Activated CD4-positive, alpha-beta T cell treated with anti-CD3 and anti-CD28 coated beads, Interleukin-10, Interleukin-2, amounts not matched to agents 100 ng/mL and 50 ng/mL, durations not matched to agents 16 hours and 8 hours (primary cell): ENCODE measurements around the gene ADAMTS4.
A peak's percentile ranks its signal among the peaks of the same experiment; 100 is the strongest.

Source experiments
- DNase-seq: peaks from one replicate; pipeline ENCODE4 v3.0.0-alpha.2; 2020

The ADAMTS4 gene

DNA sequence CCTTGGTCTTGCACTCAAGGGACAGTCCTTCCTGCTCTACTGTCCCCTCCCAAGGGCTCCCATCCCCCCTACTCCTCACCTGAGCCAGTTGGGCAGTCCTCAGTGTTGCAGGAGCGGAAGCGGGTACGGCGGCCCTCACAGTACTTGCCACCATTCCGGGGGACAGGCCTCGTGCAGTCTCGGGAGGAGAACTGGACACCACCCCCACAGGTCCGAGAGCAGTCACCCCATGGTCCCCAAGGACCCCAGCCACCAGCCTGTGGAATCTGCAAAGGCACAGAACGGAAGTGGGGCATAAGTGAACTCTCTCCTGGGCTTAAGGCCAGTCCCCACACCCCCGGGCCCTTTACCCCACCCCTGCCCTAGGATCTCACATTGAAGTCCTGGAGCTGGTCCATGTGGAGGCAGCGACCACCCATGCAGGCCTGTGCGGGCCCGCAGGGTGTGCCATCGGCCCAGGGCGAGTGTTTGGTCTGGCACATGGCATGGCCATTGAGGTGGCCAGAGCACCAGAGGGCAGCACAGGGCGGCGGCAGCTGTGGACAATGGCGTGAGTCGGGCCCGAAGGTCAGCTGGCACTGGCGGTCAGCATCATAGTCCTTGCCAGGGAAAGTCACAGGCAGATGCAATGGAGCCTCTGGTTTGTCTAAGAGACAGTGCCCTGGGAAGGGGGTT lies 5.2 kb downstream of the ADAMTS4 start:
- no peak for DNase-seq

GRCh38 chr1:161192476-161193465 lies 6.1 kb downstream of the ADAMTS4 start:
- peak; percentile 81 for DNase-seq

- no peak for DNase-seq
Observed at GRCh38 chr1:161191971-161192370, 6.9 kb downstream of the ADAMTS4 start.

DNA sequence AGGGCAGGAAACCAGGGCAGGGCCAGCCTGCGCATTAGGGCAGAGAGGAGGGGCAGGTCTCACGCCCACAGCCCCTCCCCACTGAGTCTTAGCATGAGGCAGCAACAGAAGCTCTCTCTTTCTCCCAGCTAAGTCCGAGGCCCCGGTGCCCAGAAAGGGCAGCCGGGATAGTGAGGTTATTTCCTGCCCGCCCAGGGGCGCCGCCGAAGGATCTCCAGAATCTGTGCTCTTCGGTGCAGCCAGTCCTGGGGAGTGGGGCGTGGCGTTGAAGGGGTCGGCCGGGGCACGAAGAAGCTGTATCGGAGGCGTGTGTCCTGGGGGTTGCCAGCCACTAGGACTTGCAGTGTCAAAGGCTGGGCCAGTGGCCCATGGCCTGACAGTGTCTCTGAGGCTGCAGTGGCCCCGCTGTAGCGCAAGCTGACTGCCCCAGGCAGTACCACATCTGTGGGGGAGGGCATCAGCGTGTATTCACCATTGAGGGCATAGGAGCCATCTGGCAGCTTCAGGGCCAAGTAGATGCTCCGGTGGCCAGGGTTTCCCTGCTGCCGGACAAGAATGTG lies 7.8 kb downstream of the ADAMTS4 start:
- no peak for DNase-seq

DNA sequence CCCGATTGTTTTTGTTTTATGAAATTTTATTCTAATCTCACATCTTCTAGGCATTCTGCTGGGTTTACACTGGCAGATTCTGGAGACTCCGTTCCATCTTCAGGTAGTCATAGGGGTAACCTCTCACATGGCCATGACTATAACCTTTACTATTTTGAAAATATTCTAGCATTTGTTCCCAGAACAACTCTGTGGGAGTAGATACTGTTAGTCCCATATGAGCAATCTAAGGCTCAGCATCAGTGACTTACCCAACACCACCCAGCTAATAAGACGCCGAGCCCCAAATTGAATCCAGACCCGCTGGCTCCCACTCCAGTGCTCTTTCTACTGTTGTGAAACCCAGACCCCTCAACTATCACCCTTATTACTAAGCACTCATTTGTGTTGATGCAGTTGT lies 9.8 kb downstream of the ADAMTS4 start:
- no peak for DNase-seq

DNA sequence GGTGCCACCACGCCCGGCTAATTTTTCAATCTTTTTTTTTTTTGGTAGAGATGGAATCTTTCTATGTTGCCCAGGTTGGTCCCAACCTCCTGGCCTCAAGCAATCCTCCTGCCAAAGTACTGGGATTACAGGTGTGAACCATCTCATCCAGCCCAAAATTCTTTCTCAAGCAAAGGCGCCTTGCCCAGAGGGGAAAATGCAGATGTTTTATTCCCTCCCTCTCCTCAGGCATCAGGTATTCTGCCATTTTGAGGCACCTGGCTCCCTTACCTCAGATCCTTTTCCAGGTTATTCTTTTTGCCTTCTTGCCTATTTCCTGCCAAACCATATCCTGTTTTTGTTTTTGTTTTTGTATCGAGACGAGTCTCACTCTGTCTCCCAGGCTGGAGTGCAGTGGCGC lies 10.5 kb downstream of the ADAMTS4 start:
- DNase-seq, result no peak

GRCh38 chr1:161187311-161187710 lies 11.5 kb downstream of the ADAMTS4 start:
- DNase-seq, result no peak

DNA sequence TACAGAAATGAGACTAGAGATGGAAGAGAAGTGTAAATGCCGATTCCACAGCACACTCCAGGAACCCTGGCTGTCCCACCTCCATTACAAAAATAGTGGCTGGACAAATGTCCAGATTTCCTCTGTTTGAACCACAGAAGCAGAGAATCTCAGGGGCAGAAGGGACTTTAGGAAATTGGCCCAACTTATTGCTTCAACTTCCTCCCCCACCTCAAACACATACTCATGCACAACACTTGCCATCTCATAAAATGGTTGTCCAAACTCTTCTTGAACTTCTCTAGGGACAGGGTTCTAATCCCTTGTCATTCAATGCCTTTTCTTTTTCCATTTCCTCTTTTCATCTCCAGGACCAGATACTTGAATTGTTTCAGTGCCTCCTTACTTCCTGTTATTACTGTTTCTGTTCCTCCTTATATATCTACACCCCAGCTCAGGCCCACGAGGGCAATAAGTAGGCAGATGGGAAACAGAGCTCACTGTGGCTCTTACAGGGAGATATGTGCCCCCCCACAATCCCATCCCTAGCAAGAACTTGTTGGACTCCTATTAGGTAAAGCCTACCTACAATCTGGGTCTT lies 13.0 kb downstream of the ADAMTS4 start:
- DNase-seq, result no peak

DNA sequence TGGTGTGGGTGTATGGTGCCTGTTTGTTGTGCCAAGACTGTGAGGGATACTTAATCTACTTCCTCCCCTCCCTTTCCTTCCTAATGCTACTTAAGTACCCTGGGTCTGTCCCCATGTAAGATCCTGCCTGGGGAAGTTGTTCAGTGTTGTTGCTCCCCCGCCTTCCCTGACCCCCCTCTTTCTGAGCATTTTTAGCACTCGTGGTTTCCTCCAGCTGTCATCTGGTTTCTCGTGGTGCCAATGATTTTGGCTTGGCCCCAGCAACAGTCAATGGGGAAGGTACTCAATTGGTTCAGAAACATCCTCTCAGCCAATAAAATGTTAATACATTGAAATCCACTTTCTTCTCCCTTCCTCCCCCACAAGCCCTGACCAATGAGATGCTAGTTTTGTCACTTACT lies 13.6 kb downstream of the ADAMTS4 start:
- DNase-seq, result peak; percentile 89

- DNase-seq, result peak; percentile 91
Observed at GRCh38 chr1:161182214-161182613, 16.6 kb downstream of the ADAMTS4 start.

- DNase-seq, result peak; percentile 42
Observed at GRCh38 chr1:161180639-161181038, 18.2 kb downstream of the ADAMTS4 start.

DNA sequence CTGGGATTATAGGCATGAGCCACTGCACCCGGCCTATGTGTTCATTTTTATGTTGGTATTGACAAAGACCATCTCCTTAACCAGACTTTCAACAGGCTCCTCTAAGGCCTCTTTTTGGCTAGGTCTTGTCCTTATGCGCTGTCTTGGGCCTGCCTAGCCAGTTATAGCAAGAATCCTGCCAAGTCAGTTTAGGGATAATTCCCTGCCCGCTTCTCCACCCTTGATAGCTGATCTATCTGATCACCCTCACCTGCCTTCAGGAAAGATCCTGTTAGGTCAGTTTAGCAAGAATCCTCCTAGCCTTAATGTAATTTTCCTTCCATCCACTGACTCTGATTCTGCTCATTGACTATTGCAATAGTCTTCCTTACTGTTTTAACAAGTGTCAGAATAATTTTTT lies 19.2 kb downstream of the ADAMTS4 start:
- no peak for DNase-seq

DNA sequence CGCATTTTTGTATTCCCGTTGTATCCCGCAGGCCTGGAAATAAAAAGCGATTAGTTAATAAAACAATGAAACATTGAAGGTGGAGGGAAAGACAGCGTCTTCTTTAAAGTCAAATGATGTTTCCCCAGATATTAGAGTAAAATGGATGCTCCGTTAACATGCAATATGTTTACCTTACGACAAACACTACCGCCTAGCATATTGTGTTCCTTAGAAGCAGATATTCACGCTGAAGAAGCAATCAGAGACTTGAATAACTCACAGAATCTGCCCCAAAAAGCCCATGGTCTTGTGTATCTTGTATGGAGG lies 21.0 kb downstream of the ADAMTS4 start:
- DNase-seq, result no peak

GRCh38 chr1:161177112-161177935 lies 21.5 kb downstream of the ADAMTS4 start, which contains the start of gene B4GALT3:
Gene B4GALT3, minus strand, starts transcription at chr1:161177507. Its CDS starts 1,447 bp downstream, at chr1:161176060.
- DNase-seq, result peak; percentile 94

DNA sequence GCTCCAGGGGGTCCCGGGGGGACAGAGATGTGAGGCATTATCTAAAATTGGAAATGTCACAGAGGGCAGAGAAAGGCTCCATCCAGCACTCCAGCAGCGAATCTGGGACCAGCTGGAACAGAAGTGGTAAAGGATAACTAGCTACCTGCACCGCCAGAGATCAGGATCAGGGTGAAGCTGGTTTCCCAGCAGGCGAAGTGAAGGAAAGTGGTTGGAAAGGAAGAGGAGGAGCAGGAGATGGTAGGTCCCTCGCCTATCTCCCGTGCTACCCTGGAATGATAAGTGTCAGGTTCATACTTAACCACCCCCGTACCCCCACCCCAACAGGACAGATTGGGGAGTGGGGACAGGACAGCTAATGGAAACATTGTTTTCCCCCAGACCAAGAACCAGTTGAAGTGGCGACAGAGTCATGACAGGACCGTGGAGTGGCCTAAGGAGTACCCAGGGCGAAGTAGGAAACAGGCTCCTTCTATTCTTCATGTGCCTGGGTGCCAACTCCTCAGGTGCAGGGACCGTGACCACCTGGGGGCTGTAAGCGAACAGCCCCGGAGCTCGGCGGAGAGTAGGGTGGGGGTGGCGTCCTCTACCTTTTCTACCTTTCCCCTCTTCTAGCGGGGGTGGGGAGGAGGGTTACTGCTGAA lies 22.3 kb downstream of the ADAMTS4 start:
- DNase-seq, result no peak

DNA sequence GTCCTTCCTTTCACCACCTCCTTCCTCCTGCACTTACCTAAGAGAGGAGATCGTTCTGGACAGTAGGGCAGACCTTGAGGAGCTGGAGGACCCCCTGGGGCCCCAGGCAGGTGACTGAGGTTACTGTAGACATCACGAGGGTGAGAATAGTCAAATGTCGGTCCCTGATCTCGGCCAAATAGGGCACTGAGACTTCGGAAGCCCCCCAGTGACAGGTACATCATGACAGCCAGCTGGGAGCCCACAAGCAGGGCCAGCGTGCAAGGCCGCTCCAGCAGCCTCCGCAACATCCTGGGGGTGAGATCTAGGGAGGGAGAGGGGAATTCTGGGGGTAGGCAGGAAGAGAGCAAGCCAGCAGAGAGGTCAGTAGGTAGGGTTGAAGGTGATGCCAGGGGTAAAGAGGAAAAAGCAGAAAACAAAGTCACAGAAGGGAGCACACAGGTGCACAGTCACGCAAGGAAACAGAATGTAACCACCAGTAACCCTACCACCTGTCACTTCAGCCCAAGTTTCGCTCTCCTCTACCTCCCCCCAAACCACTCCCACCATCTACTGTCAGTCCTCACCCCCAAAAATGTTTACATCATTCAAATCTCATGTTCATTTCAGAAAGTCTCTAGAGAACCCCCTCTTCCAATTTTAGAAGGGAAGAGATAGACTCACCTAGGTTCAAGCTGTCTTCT lies 22.9 kb downstream of the ADAMTS4 start:
- DNase-seq, result no peak

GRCh38 chr1:161174911-161175310 lies 23.9 kb downstream of the ADAMTS4 start:
- no peak for DNase-seq

- DNase-seq, result no peak
Observed at GRCh38 chr1:161173711-161174110, 25.1 kb downstream of the ADAMTS4 start.

- DNase-seq, result no peak
Observed at GRCh38 chr1:161172776-161173376, 26.0 kb downstream of the ADAMTS4 start.

DNA sequence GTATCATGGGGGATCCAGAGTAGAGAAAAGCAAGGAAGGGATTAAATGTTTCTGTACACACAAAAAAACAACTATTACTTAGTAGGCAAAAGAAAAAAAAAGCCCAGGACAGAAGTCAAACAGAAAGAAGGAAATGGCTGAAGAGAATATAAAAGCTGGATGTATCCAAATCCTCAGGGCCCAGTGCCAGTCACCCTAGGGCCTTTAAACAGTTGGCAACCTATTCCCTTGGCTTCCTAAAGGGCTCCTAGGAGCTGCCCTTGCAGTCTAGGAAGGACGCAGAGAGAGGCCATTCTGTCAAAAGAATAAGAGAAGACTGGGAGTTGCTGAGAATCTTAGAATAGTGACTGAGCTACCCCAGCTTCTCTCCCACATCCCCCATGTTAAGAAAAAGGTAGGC lies 26.5 kb downstream of the ADAMTS4 start:
- no peak for DNase-seq

DNA sequence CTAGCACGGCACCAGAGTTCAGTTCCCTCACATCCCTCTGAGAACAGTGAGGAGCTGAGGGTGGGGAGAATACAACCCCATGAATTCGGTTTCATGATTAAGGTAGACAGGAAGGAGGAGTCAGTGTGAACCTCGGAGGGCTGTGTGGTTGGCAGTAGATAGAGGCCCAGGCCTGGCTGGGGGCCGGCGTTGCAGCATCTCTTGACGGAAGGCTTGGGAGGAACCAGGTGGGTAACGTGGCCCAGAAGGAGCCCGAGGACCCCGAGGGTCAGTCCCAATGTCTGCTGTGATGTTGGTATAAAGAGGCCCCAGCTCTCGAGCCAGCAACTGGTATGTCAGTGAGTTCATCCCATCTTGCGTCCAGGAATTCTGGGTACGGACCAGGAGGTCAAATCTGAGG lies 27.2 kb downstream of the ADAMTS4 start:
- no peak for DNase-seq
